Measurements from ENCODE around the gene APOC4.
A peak's percentile ranks its signal among the peaks of the same experiment; 100 is the strongest.
"Not testable (repeated sequence)": the region's sequence is repeated elsewhere in the genome, so short reads cannot be mapped to it uniquely, and the experiment has no call there.

APOC4 gene

GRCh38 chr19:44942067-44942571 lies at the start of gene APOC4:
TSS of gene APOC4 (plus strand) at chr19:44942237. CDS start at chr19:44942278, 41 bp downstream.
- DNase-seq = no peak

GRCh38 chr19:44892932-44893331 lies 49.1 kb upstream of the APOC4 start:
- no peak for DNase-seq

- DNase-seq = no peak
These were observed 48.5 kb upstream of the APOC4 start for GRCh38 chr19:44893332-44894051.

GRCh38 chr19:44894052-44894400 lies 48.0 kb upstream of the APOC4 start:
- DNase-seq = no peak

- DNase-seq = no peak
These were observed 47.1 kb upstream of the APOC4 start for GRCh38 chr19:44894946-44895345.

- no peak for DNase-seq
These were observed 44.2 kb upstream of the APOC4 start for GRCh38 chr19:44897835-44898234.

GRCh38 chr19:44900328-44901244 lies 41.5 kb upstream of the APOC4 start:
- DNase-seq = no peak

GRCh38 chr19:44903216-44903601 lies 38.8 kb upstream of the APOC4 start:
- DNase-seq = no peak

GRCh38 chr19:44903602-44904425 lies 38.2 kb upstream of the APOC4 start:
- peak; percentile 29 to 42 for DNase-seq

- no peak for DNase-seq
These were observed 37.5 kb upstream of the APOC4 start for GRCh38 chr19:44904426-44904994.

- no peak for DNase-seq
These were observed 36.4 kb upstream of the APOC4 start, which contains the start of gene APOE for GRCh38 chr19:44905437-44906160. TSS of gene APOE (plus strand) at chr19:44905796. CDS start at chr19:44906625, 829 bp downstream.

GRCh38 chr19:44907613-44908012 lies 34.4 kb upstream of the APOC4 start:
- DNase-seq = no peak

- DNase-seq = no peak
These were observed 33.8 kb upstream of the APOC4 start for GRCh38 chr19:44908074-44908835.

GRCh38 chr19:44908836-44909261 lies 33.2 kb upstream of the APOC4 start:
- no peak for DNase-seq

- no peak for DNase-seq
These were observed 32.3 kb upstream of the APOC4 start for GRCh38 chr19:44909775-44910174.

- not testable (repeated sequence) for DNase-seq
These were observed 30.1 kb upstream of the APOC4 start for GRCh38 chr19:44911896-44912295.

GRCh38 chr19:44912854-44913253 lies 29.2 kb upstream of the APOC4 start:
- DNase-seq = no peak

- not testable (repeated sequence) for DNase-seq
These were observed 28.3 kb upstream of the APOC4 start for GRCh38 chr19:44913512-44914432.

GRCh38 chr19:44914433-44915206 lies 27.4 kb upstream of the APOC4 start, which contains the start of gene APOC1:
TSS of gene APOC1 (plus strand) at chr19:44914608. CDS start at chr19:44914892, 284 bp downstream.
- DNase-seq = peak; percentile 24 to 70

Data from SW 1271 (cell line).